Measurements from ENCODE around the gene RSPH3.
"Not testable (repeated sequence)": the region's sequence is repeated elsewhere in the genome, so short reads cannot be mapped to it uniquely, and the experiment has no call there.

RSPH3 gene

DNA sequence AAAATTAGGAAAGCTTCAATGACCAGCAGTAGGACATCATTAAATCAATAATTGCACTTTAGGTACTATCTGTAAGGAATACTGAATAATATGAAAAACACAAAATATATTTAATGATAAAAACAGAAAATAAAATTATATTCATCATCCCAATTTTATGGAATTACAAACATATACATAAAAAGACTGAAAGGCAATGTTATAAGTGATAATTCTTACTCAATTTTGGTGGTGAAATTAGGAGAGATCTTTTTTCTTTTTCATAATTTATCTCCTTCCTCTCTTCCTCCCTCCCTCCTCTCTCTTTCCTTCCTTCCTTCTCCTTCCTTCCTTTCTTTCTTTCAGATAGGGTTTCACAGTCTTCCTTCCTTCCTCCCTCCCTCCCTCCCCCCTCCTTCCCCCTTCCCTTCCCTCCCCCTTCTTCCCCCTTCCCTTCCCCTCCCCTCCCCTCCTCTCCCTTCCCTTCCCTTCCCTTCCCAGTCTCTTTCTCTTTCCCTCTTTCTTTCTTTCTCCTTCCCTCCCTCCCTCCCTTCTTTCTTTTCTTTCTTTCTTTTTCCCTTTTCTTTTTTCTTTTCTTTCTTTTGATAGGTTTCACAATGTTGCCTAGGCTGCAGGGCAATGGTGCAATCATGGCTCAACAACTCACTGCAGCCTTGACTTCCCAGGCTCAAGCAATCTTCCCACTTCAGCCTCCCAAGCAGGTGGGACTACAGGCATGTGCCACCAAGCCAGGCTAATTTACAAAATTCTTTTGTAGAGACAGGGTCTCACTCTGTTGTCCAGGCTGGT, 36.8 kb downstream of the RSPH3 start:
- H3K27me3 ChIP-seq (ENCODE audit: control insufficient read depth in 1 of 2, insufficient read depth in 2 of 2, low read length in 2 of 2), result no peaks in the 10 kb centered on the region
- H3K9me3 ChIP-seq (ENCODE audit: low read length), result no peaks in the 10 kb centered on the region
- H3K4me1 ChIP-seq (ENCODE audit: insufficient read depth, low read length), result no peaks in the 10 kb centered on the region
- H3K27ac ChIP-seq (ENCODE audit: low read depth, low read length), result no peak overlapping the region
- H3K4me3 ChIP-seq (ENCODE audit: low read depth in 1 of 2, low read length in 2 of 2), result no peak overlapping the region
- H3K36me3 ChIP-seq (ENCODE audit: insufficient read depth, low read length), result no peaks in the 10 kb centered on the region
- H3K9ac ChIP-seq (ENCODE audit: low read length), result no peak overlapping the region

GRCh38 chr6:158962371-158962770, 37.6 kb downstream of the RSPH3 start:
- H3K9me3 ChIP-seq (ENCODE audit: low read length), result no peaks in the 10 kb centered on the region
- H3K27me3 ChIP-seq (ENCODE audit: control insufficient read depth in 1 of 2, insufficient read depth in 2 of 2, low read length in 2 of 2), result no peaks in the 10 kb centered on the region
- H3K4me1 ChIP-seq (ENCODE audit: insufficient read depth, low read length), result no peaks in the 10 kb centered on the region
- H3K9ac ChIP-seq (ENCODE audit: low read length), result no peak overlapping the region
- H3K36me3 ChIP-seq (ENCODE audit: insufficient read depth, low read length), result no peaks in the 10 kb centered on the region
- no peak overlapping the region for H3K27ac ChIP-seq (ENCODE audit: low read depth, low read length)
- H3K4me3 ChIP-seq (ENCODE audit: low read depth in 1 of 2, low read length in 2 of 2), result no peak overlapping the region

DNA sequence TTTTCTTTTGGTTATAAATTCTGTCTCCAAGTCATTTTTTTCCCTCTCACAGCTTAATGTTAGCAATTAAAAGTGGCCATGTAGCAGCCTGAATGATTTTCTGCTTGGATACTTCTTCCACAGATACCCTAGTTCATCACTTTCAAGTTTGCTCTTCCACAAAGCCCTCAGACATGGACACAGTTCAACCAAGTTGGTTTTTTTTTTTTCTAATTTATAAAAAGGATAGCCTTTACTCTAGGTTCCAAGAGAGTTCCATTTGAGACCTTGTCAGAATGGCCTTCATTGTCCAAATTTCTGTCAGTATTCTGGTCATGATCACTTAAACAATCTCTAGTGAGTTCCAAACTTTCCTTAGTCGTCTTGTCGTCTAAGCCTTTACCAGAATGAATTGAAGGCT, 40.0 kb downstream of the RSPH3 start:
- Histone ChIP-seq H3K4me1 (ENCODE audit: insufficient read depth, low read length) (no peaks in the 10 kb centered on the region), H3K9me3 (ENCODE audit: low read length) (no peaks in the 10 kb centered on the region), H3K27ac (ENCODE audit: low read depth, low read length) (no peak overlapping the region), H3K4me3 (ENCODE audit: low read depth in 1 of 2, low read length in 2 of 2) (no peak overlapping the region), H3K27me3 (ENCODE audit: control insufficient read depth in 1 of 2, insufficient read depth in 2 of 2, low read length in 2 of 2) (no peaks in the 10 kb centered on the region), H3K9ac (ENCODE audit: low read length) (no peak overlapping the region), H3K36me3 (ENCODE audit: insufficient read depth, low read length) (no peaks in the 10 kb centered on the region)

- H3K27me3 ChIP-seq (ENCODE audit: control insufficient read depth in 1 of 2, insufficient read depth in 2 of 2, low read length in 2 of 2), result no peaks in the 10 kb centered on the region
- H3K27ac ChIP-seq (ENCODE audit: low read depth, low read length), result no peak overlapping the region
- H3K9me3 ChIP-seq (ENCODE audit: low read length), result no peaks in the 10 kb centered on the region
- H3K4me3 ChIP-seq (ENCODE audit: low read depth in 1 of 2, low read length in 2 of 2), result no peak overlapping the region
- H3K4me1 ChIP-seq (ENCODE audit: insufficient read depth, low read length), result no peaks in the 10 kb centered on the region
- no peak overlapping the region for H3K9ac ChIP-seq (ENCODE audit: low read length)
- no peaks in the 10 kb centered on the region for H3K36me3 ChIP-seq (ENCODE audit: insufficient read depth, low read length)
Measured at GRCh38 chr6:158959552-158959951, 40.5 kb downstream of the RSPH3 start.

DNA sequence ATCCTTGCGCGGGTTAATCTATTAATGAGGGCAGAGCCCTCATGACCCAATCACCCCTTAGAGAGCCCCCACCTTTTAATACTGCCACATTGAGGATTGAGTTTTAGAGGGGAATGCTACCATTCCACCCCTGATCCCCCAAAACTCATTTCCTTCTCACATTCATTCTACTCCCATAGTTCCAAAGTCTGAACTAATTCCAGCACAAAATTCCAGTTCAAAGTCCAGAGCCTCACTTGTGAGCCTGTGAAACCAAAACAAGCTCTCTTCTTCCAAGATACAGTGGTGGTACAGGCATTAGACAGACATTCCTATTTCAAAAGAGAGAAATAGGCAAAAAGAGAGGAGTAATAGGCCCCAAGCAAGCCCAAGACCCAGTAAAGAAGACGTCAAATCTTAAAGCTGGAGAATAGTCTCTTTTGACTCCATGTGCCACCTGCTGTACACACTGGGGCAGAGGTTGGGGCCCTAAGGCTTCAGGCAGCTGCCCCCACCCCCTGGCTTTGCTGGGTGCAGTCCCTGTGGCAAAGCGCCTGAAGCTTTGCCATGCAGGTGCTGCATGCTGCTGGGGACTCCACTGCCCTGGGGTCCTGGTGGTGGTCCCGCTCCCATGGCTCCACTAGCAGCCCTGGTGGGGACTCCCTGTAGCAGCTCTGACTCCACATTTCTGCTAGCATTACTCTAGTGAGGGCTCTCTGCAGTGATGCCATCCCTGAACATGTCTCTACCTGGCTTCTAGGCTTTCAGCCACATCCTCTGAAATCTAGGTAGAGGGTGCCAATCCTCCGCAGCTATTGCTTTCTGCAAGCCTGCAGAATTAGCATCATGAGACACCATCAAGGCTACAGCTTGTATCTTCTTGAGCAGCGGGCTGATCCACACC, 41.3 kb downstream of the RSPH3 start:
- H3K27me3 ChIP-seq (ENCODE audit: control insufficient read depth in 1 of 2, insufficient read depth in 2 of 2, low read length in 2 of 2), result no peaks in the 10 kb centered on the region
- no peaks in the 10 kb centered on the region for H3K9me3 ChIP-seq (ENCODE audit: low read length)
- no peaks in the 10 kb centered on the region for H3K36me3 ChIP-seq (ENCODE audit: insufficient read depth, low read length)
- no peaks in the 10 kb centered on the region for H3K4me1 ChIP-seq (ENCODE audit: insufficient read depth, low read length)
- no peak overlapping the region for H3K4me3 ChIP-seq (ENCODE audit: low read depth in 1 of 2, low read length in 2 of 2)
- no peak overlapping the region for H3K27ac ChIP-seq (ENCODE audit: low read depth, low read length)
- H3K9ac ChIP-seq (ENCODE audit: low read length), result no peak overlapping the region

- Histone ChIP-seq H3K36me3 (ENCODE audit: insufficient read depth, low read length) (no peaks in the 10 kb centered on the region), H3K9me3 (ENCODE audit: low read length) (no peaks in the 10 kb centered on the region), H3K4me3 (ENCODE audit: low read depth in 1 of 2, low read length in 2 of 2) (no peak overlapping the region), H3K27me3 (ENCODE audit: control insufficient read depth in 1 of 2, insufficient read depth in 2 of 2, low read length in 2 of 2) (no peaks in the 10 kb centered on the region), H3K9ac (ENCODE audit: low read length) (no peak overlapping the region), H3K27ac (ENCODE audit: low read depth, low read length) (no peak overlapping the region), H3K4me1 (ENCODE audit: insufficient read depth, low read length) (no peaks in the 10 kb centered on the region)
Measured at GRCh38 chr6:158955255-158955654, 44.7 kb downstream of the RSPH3 start.

DNA sequence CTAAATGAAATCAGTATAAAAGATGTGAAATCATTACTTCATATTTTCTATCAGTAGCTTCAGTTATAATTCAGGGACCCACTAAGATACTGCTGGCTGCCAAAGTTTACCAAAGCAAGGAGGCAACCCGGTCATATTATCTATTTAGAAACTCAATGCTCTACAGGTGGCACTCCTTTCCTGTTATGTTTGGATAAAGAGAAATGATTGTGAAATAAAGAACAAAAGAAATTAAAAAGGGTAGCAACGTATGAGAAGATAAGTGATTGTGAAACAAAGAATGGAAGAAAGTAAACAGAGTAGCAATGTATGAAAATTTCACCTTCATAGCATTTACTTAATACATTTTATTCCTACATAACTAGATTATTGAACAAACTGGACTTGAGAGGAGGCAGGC, 45.2 kb downstream of the RSPH3 start:
- no peak overlapping the region for H3K4me3 ChIP-seq (ENCODE audit: low read depth in 1 of 2, low read length in 2 of 2)
- H3K27ac ChIP-seq (ENCODE audit: low read depth, low read length), result no peak overlapping the region
- no peaks in the 10 kb centered on the region for H3K4me1 ChIP-seq (ENCODE audit: insufficient read depth, low read length)
- H3K36me3 ChIP-seq (ENCODE audit: insufficient read depth, low read length), result no peaks in the 10 kb centered on the region
- H3K9ac ChIP-seq (ENCODE audit: low read length), result no peak overlapping the region
- no peaks in the 10 kb centered on the region for H3K27me3 ChIP-seq (ENCODE audit: control insufficient read depth in 1 of 2, insufficient read depth in 2 of 2, low read length in 2 of 2)
- no peaks in the 10 kb centered on the region for H3K9me3 ChIP-seq (ENCODE audit: low read length)

DNA sequence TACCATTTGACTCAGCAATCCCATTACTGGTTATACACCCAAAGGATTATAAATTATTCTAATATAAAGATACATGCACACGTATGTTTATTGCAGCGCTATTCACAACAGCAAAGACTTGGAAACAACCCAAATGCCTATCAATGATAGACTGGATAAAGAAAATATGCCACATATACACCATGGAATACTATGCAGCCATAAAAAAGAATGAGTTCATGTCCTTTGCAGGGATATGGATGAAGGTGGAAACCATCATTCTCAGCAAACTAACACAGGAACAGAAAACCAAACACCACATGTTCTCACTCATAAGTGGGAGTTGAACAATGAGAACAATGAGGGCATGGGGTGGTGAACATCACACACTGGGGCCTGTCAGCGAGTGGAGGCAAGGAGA, 48.0 kb downstream of the RSPH3 start:
- not testable (repeated sequence) for H3K9me3 ChIP-seq (ENCODE audit: low read length); H3K9ac ChIP-seq (ENCODE audit: low read length); H3K27me3 ChIP-seq (ENCODE audit: control insufficient read depth in 1 of 2, insufficient read depth in 2 of 2, low read length in 2 of 2); H3K4me1 ChIP-seq (ENCODE audit: insufficient read depth, low read length); H3K36me3 ChIP-seq (ENCODE audit: insufficient read depth, low read length); H3K4me3 ChIP-seq (ENCODE audit: low read depth in 1 of 2, low read length in 2 of 2); H3K27ac ChIP-seq (ENCODE audit: low read depth, low read length)

- not testable (repeated sequence) for H3K9me3 ChIP-seq (ENCODE audit: low read length); H3K36me3 ChIP-seq (ENCODE audit: insufficient read depth, low read length); H3K4me3 ChIP-seq (ENCODE audit: low read depth in 1 of 2, low read length in 2 of 2); H3K9ac ChIP-seq (ENCODE audit: low read length); H3K27ac ChIP-seq (ENCODE audit: low read depth, low read length); H3K27me3 ChIP-seq (ENCODE audit: control insufficient read depth in 1 of 2, insufficient read depth in 2 of 2, low read length in 2 of 2); H3K4me1 ChIP-seq (ENCODE audit: insufficient read depth, low read length)
Measured at GRCh38 chr6:158951565-158951964, 48.4 kb downstream of the RSPH3 start.

GRCh38 chr6:158947284-158947683, 52.7 kb downstream of the RSPH3 start:
- H3K27ac ChIP-seq (ENCODE audit: low read depth, low read length), result no peak overlapping the region
- no peaks in the 10 kb centered on the region for H3K36me3 ChIP-seq (ENCODE audit: insufficient read depth, low read length)
- no peak overlapping the region for H3K9ac ChIP-seq (ENCODE audit: low read length)
- no peaks in the 10 kb centered on the region for H3K4me1 ChIP-seq (ENCODE audit: insufficient read depth, low read length)
- no peaks in the 10 kb centered on the region for H3K27me3 ChIP-seq (ENCODE audit: control insufficient read depth in 1 of 2, insufficient read depth in 2 of 2, low read length in 2 of 2)
- H3K4me3 ChIP-seq (ENCODE audit: low read depth in 1 of 2, low read length in 2 of 2), result no peak overlapping the region
- no peaks in the 10 kb centered on the region for H3K9me3 ChIP-seq (ENCODE audit: low read length)

DNA sequence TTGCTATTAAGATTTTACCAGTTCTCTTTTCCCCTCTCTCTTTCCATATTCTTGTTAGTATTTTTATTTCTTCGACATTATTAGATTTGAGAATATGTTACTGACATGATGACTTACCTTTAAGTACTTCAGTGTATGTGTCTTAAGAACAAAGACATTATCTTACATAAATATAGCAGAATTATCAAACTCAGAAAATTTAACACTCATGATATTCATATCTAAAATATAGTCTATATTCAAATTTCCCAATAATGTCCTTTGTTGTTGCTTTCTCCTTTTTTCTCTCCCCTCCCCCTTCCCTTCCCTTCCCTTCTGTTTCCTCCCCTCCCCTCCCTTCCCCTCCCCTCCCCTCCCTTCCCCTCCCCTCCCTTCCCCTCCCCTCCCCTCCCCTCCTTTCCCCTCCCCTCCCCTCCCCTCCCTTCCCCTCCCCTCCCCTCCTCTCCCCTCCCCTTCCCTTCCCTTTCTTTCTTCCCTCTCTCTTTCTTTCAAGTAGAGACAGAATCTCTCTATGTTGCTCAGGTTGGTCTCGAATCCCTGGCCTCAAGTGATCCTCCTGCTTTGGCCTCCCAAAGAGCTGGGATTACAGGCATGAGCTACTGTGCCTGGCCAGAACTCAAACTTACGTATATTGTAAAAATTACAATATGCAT, 56.5 kb downstream of the RSPH3 start:
- Histone ChIP-seq H3K9me3 (ENCODE audit: low read length) (no peaks in the 10 kb centered on the region), H3K4me1 (ENCODE audit: insufficient read depth, low read length) (peaks cover 3% of the 10 kb centered on the region), H3K9ac (ENCODE audit: low read length) (no peak overlapping the region), H3K27ac (ENCODE audit: low read depth, low read length) (no peak overlapping the region), H3K27me3 (ENCODE audit: control insufficient read depth in 1 of 2, insufficient read depth in 2 of 2, low read length in 2 of 2) (no peaks in the 10 kb centered on the region), H3K36me3 (ENCODE audit: insufficient read depth, low read length) (no peaks in the 10 kb centered on the region), H3K4me3 (ENCODE audit: low read depth in 1 of 2, low read length in 2 of 2) (no peak overlapping the region)

All from muscle layer of colon (tissue), 2 donors.